Measurements from ENCODE around the gene EGFR. TPM values are rescaled to one million over a fixed set of nuclear protein-coding genes. Genes with fewer than 3 reads are reported as not detected.

EGFR gene
- total and polyA plus RNA-seq, 2 donors (not counting 3 experiments of a cell fraction or from before 2014, with no cell fraction given) = 1.5 to 4.1 TPM

DNA sequence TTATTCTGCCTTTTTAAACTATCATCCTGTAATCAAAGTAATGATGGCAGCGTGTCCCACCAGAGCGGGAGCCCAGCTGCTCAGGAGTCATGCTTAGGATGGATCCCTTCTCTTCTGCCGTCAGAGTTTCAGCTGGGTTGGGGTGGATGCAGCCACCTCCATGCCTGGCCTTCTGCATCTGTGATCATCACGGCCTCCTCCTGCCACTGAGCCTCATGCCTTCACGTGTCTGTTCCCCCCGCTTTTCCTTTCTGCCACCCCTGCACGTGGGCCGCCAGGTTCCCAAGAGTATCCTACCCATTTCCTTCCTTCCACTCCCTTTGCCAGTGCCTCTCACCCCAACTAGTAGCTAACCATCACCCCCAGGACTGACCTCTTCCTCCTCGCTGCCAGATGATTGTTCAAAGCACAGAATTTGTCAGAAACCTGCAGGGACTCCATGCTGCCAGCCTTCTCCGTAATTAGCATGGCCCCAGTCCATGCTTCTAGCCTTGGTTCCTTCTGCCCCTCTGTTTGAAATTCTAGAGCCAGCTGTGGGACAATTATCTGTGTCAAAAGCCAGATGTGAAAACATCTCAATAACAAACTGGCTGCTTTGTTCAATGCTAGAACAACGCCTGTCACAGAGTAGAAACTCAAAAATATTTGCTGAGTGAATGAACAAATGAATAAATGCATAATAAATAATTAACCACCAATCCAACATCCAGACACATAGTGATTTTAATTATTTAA lies 151.7 kb downstream of the EGFR start:
- Histone ChIP-seq H3K27ac (ENCODE audit: insufficient read depth, low read depth, low read length) (no peak overlapping the region), H3K9me1 (replicated peaks; ENCODE audit: control insufficient read depth, extremely low read depth, insufficient read depth, low read length) (no peaks in the 10 kb centered on the region), H3K36me3 (ENCODE audit: control insufficient read depth in 2 of 2, extremely low read depth in 1 of 2, insufficient read depth in 2 of 2, low read length in 2 of 2) (no peaks in the 10 kb centered on the region), H3K79me2 (ENCODE audit: control insufficient read depth, insufficient read depth, low read length) (no peaks in the 10 kb centered on the region), H2AFZ (ENCODE audit: low read depth, low read length) (no peak overlapping the region), H3K4me2 (ENCODE audit: insufficient read depth, low read length) (no peak overlapping the region), H3K4me3 (replicated peaks in 1 of 3; ENCODE audit: insufficient read depth in 1 of 3, low read depth in 1 of 3, low read length in 3 of 3) (no peak overlapping the region), H3K9ac (replicated peaks; ENCODE audit: extremely low read depth, insufficient read depth, low read length) (no peak overlapping the region), H4K20me1 (replicated peaks; ENCODE audit: control insufficient read depth, extremely low read depth, insufficient read depth, low read length) (no peaks in the 10 kb centered on the region), H3K9me3 (replicated peaks; ENCODE audit: control insufficient read depth, insufficient read depth, low read length) (no peaks in the 10 kb centered on the region), H3K27me3 (ENCODE audit: control insufficient read depth in 2 of 2, insufficient read depth in 2 of 2, low read length in 2 of 2) (no peaks in the 10 kb centered on the region), H3K4me1 (ENCODE audit: control insufficient read depth, extremely low read depth, insufficient read depth, low read length) (peaks cover 10% of the 10 kb centered on the region)
- intact Hi-C loops (cut with micrococcal nuclease) = no loop called here
- DNase-seq (ENCODE audit: low read depth, low spot score) = no peak
- POLR2A ChIA-PET = no interaction called here
- dilution Hi-C loops (cut with MboI; ENCODE audit: extremely low pct_ligation_motif_present, low sequenced_read_pairs) = no loop called here
- BruUV-seq (replicated peaks) = no TSS peak
- CTCF ChIA-PET = interaction anchor here (1.2 kb wide), 1 partner anchor 22 kb away, joined by 4 read pairs; no protein-coding TSS in a partner anchor
- no peak for FAIRE-seq
- TF ChIP-seq MAX (IDR thresholded peaks at IDR 0.05; ENCODE audit: insufficient read depth, insufficient read length) = no peak
- no peak for TF ChIP-seq EZH2 (IDR thresholded peaks at IDR 0.05; ENCODE audit: borderline replicate concordance, low read depth, low read length, severe bottlenecking)
- no peak for TF ChIP-seq POLR2AphosphoS5 (IDR thresholded peaks at IDR 0.05; ENCODE audit: insufficient read depth, low read depth, low read length)
- TF ChIP-seq POLR2A (IDR thresholded peaks at IDR 0.05; ENCODE audit: low read depth, low read length) = no peak
- no peak for TF ChIP-seq FOS (IDR thresholded peaks at IDR 0.05; ENCODE audit: borderline replicate concordance, insufficient read depth, low read length)
- TF ChIP-seq MYC (IDR thresholded peaks at IDR 0.05; ENCODE audit: low read depth, low read length) = no peak
- TF ChIP-seq JUN (IDR thresholded peaks at IDR 0.05; ENCODE audit: borderline replicate concordance, insufficient read depth, insufficient read length, low read depth) = no peak

DNA sequence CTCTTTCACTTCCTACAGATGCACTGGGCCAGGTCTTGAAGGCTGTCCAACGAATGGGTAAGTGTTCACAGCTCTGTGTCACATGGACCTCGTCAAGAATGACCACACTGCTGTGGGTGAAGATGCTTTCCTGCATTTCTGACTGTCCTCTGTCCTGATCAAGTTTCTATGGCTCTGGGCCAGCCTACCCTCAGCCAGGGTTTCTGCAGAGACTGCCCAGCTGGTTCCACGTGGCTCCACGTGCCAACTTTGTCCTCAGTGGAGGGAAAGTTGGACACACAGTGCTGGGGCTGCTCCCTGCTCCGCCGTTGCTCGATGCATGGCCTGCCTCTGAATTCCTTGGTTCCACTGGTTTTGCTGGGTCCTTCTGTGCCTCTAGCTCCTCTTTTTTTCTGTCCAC lies 152.3 kb downstream of the EGFR start:
- Histone ChIP-seq H2AFZ (ENCODE audit: low read depth, low read length) (no peak overlapping the region), H3K4me2 (ENCODE audit: insufficient read depth, low read length) (no peak overlapping the region), H3K4me3 (replicated peaks in 1 of 3; ENCODE audit: insufficient read depth in 1 of 3, low read depth in 1 of 3, low read length in 3 of 3) (no peak overlapping the region), H3K36me3 (ENCODE audit: control insufficient read depth in 2 of 2, extremely low read depth in 1 of 2, insufficient read depth in 2 of 2, low read length in 2 of 2) (no peaks in the 10 kb centered on the region), H3K9me1 (replicated peaks; ENCODE audit: control insufficient read depth, extremely low read depth, insufficient read depth, low read length) (no peaks in the 10 kb centered on the region), H3K27ac (ENCODE audit: insufficient read depth, low read depth, low read length) (no peak overlapping the region), H3K79me2 (ENCODE audit: control insufficient read depth, insufficient read depth, low read length) (no peaks in the 10 kb centered on the region), H3K4me1 (ENCODE audit: control insufficient read depth, extremely low read depth, insufficient read depth, low read length) (peaks cover 10% of the 10 kb centered on the region), H4K20me1 (replicated peaks; ENCODE audit: control insufficient read depth, extremely low read depth, insufficient read depth, low read length) (no peaks in the 10 kb centered on the region), H3K9ac (replicated peaks; ENCODE audit: extremely low read depth, insufficient read depth, low read length) (no peak overlapping the region), H3K27me3 (ENCODE audit: control insufficient read depth in 2 of 2, insufficient read depth in 2 of 2, low read length in 2 of 2) (no peaks in the 10 kb centered on the region), H3K9me3 (replicated peaks; ENCODE audit: control insufficient read depth, insufficient read depth, low read length) (no peaks in the 10 kb centered on the region)
- intact Hi-C loops (cut with micrococcal nuclease) = no loop called here
- TF ChIP-seq EZH2 (IDR thresholded peaks at IDR 0.05; ENCODE audit: borderline replicate concordance, low read depth, low read length, severe bottlenecking) (no peak), POLR2A (IDR thresholded peaks at IDR 0.05; ENCODE audit: low read depth, low read length) (no peak), MYC (IDR thresholded peaks at IDR 0.05; ENCODE audit: low read depth, low read length) (no peak), POLR2AphosphoS5 (IDR thresholded peaks at IDR 0.05; ENCODE audit: insufficient read depth, low read depth, low read length) (no peak), GATA2 (IDR thresholded peaks at IDR 0.05; ENCODE audit: insufficient read depth, insufficient read length, low read depth, low read length) (no peak)
- TF ChIP-seq, protein P1, sequence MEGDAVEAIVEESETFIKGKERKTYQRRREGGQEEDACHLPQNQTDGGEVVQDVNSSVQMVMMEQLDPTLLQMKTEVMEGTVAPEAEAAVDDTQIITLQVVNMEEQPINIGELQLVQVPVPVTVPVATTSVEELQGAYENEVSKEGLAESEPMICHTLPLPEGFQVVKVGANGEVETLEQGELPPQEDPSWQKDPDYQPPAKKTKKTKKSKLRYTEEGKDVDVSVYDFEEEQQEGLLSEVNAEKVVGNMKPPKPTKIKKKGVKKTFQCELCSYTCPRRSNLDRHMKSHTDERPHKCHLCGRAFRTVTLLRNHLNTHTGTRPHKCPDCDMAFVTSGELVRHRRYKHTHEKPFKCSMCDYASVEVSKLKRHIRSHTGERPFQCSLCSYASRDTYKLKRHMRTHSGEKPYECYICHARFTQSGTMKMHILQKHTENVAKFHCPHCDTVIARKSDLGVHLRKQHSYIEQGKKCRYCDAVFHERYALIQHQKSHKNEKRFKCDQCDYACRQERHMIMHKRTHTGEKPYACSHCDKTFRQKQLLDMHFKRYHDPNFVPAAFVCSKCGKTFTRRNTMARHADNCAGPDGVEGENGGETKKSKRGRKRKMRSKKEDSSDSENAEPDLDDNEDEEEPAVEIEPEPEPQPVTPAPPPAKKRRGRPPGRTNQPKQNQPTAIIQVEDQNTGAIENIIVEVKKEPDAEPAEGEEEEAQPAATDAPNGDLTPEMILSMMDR (IDR thresholded peaks at IDR 0.05; ENCODE audit: extremely low read depth in 1 of 2, insufficient read depth in 1 of 2, low read depth in 1 of 2, low read length in 2 of 2) = no peak
- CTCF ChIA-PET = interaction anchor here (1.2 kb wide), 1 partner anchor 22 kb away, joined by 4 read pairs; no protein-coding TSS in a partner anchor
- BruUV-seq (replicated peaks) = no TSS peak
- FAIRE-seq (no peak), DNase-seq (ENCODE audit: low read depth, low spot score) (no peak)
- POLR2A ChIA-PET = no interaction called here
- dilution Hi-C loops (cut with MboI; ENCODE audit: extremely low pct_ligation_motif_present, low sequenced_read_pairs) = no loop called here

Measured in endothelial cell of umbilical vein (primary cell).